HEK293 (cell line): ENCODE measurements around the gene IFRD2.

Experiments used
- BCL11B ChIP-seq: fragments of 450-650 bp; formaldehyde crosslinking; IDR thresholded peaks from 2 replicates; pipeline ENCODE4 v1.5.1; 2016; ENCODE audit warnings: low read depth, missing biosample characterization, missing genetic modification characterization
- KLF8 ChIP-seq: fragments of 450-650 bp; formaldehyde crosslinking; IDR thresholded peaks from 2 replicates; pipeline ENCODE4 v1.5.1; 2016; ENCODE audit warnings: missing biosample characterization, missing genetic modification characterization
- MEIS1 ChIP-seq: sonication (generic); formaldehyde crosslinking; IDR thresholded peaks from 2 replicates; pipeline ENCODE4 v1.8.1; 2022; ENCODE audit warnings: missing genetic modification reagents, mild to moderate bottlenecking, borderline replicate concordance
- OSR2 ChIP-seq: fragments of 450-650 bp; formaldehyde crosslinking; IDR thresholded peaks from 2 replicates; pipeline ENCODE4 v1.5.1; 2016; ENCODE audit warnings: missing biosample characterization, missing genetic modification characterization
- SALL2 ChIP-seq: fragments of 450-650 bp; formaldehyde crosslinking; IDR thresholded peaks from 2 replicates; pipeline ENCODE4 v1.5.0; 2017; ENCODE audit warnings: missing biosample characterization, mild to moderate bottlenecking, missing genetic modification characterization, borderline replicate concordance
- SCRT2 ChIP-seq: fragments of 450-650 bp; formaldehyde crosslinking; IDR thresholded peaks from 2 replicates; pipeline ENCODE4 v1.5.1; 2016; ENCODE audit warnings: missing biosample characterization, missing genetic modification characterization
- TRIM28 ChIP-seq: IDR thresholded peaks from 2 replicates; pipeline ENCODE4 v1.6.1; 2011; ENCODE audit warnings: low read length, control low read depth, borderline replicate concordance
- ZFHX2 ChIP-seq: fragments of 450-650 bp; formaldehyde crosslinking; conservative IDR thresholded peaks from 2 replicates; pipeline ENCODE4 v1.5.1; 2016; ENCODE audit warnings: missing biosample characterization, missing genetic modification characterization
- ZNF114 ChIP-seq: fragments of 450-650 bp; formaldehyde crosslinking; IDR thresholded peaks from 2 replicates; pipeline ENCODE4 v1.5.0; 2017; ENCODE audit warnings: missing biosample characterization, missing genetic modification characterization
- ZNF121 ChIP-seq: fragments of 450-650 bp; formaldehyde crosslinking; IDR thresholded peaks from 2 replicates; pipeline ENCODE4 v1.5.1; 2016; ENCODE audit warnings: missing biosample characterization, missing genetic modification characterization
- ZNF133 ChIP-seq: fragments of 450-650 bp; formaldehyde crosslinking; IDR thresholded peaks from 2 replicates; pipeline ENCODE4 v1.5.1; 2016; ENCODE audit warnings: missing biosample characterization, missing genetic modification characterization
- ZNF146 ChIP-seq: fragments of 450-650 bp; formaldehyde crosslinking; IDR thresholded peaks from 2 replicates; pipeline ENCODE4 v1.5.1; 2016; ENCODE audit warnings: missing biosample characterization, missing genetic modification characterization
- ZNF394 ChIP-seq: fragments of 450-650 bp; formaldehyde crosslinking; IDR thresholded peaks from 2 replicates; pipeline ENCODE4 v1.5.1; 2016; ENCODE audit warnings: missing biosample characterization, missing genetic modification characterization, mild to moderate bottlenecking, moderate library complexity, borderline replicate concordance
- ZNF544 ChIP-seq: fragments of 450-650 bp; formaldehyde crosslinking; IDR thresholded peaks from 2 replicates; pipeline ENCODE4 v1.5.0; 2017; ENCODE audit warnings: missing biosample characterization, missing genetic modification characterization
- ZNF629 ChIP-seq: fragments of 450-650 bp; formaldehyde crosslinking; IDR thresholded peaks from 2 replicates; pipeline ENCODE4 v1.5.1; 2017; ENCODE audit warnings: missing biosample characterization, missing genetic modification characterization
- ZNF658 ChIP-seq: fragments of 450-650 bp; formaldehyde crosslinking; IDR thresholded peaks from 2 replicates; pipeline ENCODE4; 2016; ENCODE audit warnings: missing biosample characterization, missing genetic modification characterization
- ZNF677 ChIP-seq: fragments of 450-650 bp; IDR thresholded peaks from 2 replicates; pipeline ENCODE4 v1.5.0; 2018; ENCODE audit warnings: missing biosample characterization, mild to moderate bottlenecking, missing genetic modification characterization, moderate library complexity
- ZNF837 ChIP-seq: fragments of 450-650 bp; formaldehyde crosslinking; IDR thresholded peaks from 2 replicates; pipeline ENCODE4 v1.5.1; 2016; ENCODE audit warnings: missing biosample characterization, missing genetic modification characterization
- ZSCAN16 ChIP-seq: fragments of 450-650 bp; formaldehyde crosslinking; IDR thresholded peaks from 2 replicates; pipeline ENCODE4 v1.5.1; 2016; ENCODE audit warnings: missing biosample characterization, missing genetic modification characterization
- ZSCAN30 ChIP-seq: fragments of 450-650 bp; IDR thresholded peaks from 2 replicates; pipeline ENCODE4 v1.5.1; 2018; ENCODE audit warnings: missing biosample characterization, mild to moderate bottlenecking, missing genetic modification characterization, moderate library complexity
- TF ChIP-seq, protein P1 (sequence below): fragments of 450-650 bp; formaldehyde crosslinking; IDR thresholded peaks from 2 replicates; pipeline ENCODE4 v1.5.1; 2016; ENCODE audit warnings: missing biosample characterization, missing genetic modification characterization
- TF ChIP-seq, protein P2 (sequence below): fragments of 450-650 bp; IDR thresholded peaks from 2 replicates; pipeline ENCODE4 v1.5.1; 2018; ENCODE audit warnings: missing biosample characterization, mild to moderate bottlenecking, missing genetic modification characterization
- TF ChIP-seq, protein P3 (sequence below): fragments of 450-650 bp; formaldehyde crosslinking; IDR thresholded peaks from 2 replicates; pipeline ENCODE4 v1.5.1; 2017; ENCODE audit warnings: missing biosample characterization, missing genetic modification characterization
- TF ChIP-seq, protein P4 (sequence below): fragments of 450-650 bp; formaldehyde crosslinking; conservative IDR thresholded peaks from 2 replicates; pipeline ENCODE4 v1.5.1; 2016; ENCODE audit warnings: low read depth, missing biosample characterization, missing genetic modification characterization
- TF ChIP-seq, protein P5 (sequence below): fragments of 450-650 bp; formaldehyde crosslinking; IDR thresholded peaks from 2 replicates; pipeline ENCODE4 v1.5.1; 2016; ENCODE audit warnings: missing biosample characterization, missing genetic modification characterization, low read depth
- TF ChIP-seq, protein P6 (sequence below): fragments of 450-650 bp; formaldehyde crosslinking; IDR thresholded peaks from 2 replicates; pipeline ENCODE4 v1.5.1; 2016; ENCODE audit warnings: missing biosample characterization, missing genetic modification characterization

The IFRD2 gene

DNA sequence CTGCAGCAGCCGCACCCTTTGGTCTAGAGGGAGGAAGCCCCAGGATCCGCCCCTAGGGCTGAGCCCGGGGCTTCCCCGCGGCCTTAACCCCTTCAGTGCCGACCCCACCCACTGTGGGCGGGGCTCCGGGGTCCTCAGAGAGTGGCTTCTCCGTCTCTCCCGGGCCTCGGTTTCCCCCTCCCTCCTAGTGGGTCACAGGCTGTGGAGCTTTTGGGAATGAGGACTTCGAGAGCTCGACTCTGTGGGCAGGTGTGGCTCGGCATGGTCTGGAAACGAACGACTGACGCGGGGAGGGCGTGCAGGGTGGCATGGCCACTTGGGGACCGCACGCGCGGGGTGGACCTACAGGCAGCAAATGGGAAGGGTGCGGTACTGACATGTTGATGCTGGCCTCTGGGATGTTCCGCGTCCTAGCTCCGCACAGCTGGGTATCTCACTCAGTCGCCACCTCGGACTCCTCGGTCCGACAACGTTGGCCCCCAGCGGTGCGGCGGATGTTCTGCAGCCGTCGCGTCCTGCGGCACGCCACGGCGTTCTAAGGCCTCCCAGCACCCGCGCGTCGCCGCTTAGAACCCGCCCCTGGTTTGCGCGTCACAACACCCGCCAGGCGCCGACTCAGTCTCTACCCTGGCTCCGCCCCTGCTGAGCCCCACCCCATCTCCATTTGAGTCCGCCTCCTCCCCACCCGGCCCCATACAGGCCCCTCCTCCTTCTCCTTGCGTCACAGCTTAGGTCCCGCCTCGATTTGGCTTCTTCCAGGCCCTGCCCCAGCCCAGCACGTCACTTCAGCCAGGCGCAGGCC lies 6.8 kb upstream of the IFRD2 start, which contains the start of the genes HYAL3 and NAA80 (continued):
- TF ChIP-seq, protein P1, sequence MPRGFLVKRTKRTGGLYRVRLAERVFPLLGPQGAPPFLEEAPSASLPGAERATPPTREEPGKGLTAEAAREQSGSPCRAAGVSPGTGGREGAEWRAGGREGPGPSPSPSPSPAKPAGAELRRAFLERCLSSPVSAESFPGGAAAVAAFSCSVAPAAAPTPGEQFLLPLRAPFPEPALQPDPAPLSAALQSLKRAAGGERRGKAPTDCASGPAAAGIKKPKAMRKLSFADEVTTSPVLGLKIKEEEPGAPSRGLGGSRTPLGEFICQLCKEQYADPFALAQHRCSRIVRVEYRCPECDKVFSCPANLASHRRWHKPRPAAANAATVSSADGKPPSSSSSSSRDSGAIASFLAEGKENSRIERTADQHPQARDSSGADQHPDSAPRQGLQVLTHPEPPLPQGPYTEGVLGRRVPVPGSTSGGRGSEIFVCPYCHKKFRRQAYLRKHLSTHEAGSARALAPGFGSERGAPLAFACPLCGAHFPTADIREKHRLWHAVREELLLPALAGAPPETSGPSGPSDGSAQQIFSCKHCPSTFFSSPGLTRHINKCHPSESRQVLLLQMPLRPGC (tag by site-specific recombination), result 0 out of 2 replicates have a peak, but pooled peaks have one; percentile 40
- TF ChIP-seq, protein P2, sequence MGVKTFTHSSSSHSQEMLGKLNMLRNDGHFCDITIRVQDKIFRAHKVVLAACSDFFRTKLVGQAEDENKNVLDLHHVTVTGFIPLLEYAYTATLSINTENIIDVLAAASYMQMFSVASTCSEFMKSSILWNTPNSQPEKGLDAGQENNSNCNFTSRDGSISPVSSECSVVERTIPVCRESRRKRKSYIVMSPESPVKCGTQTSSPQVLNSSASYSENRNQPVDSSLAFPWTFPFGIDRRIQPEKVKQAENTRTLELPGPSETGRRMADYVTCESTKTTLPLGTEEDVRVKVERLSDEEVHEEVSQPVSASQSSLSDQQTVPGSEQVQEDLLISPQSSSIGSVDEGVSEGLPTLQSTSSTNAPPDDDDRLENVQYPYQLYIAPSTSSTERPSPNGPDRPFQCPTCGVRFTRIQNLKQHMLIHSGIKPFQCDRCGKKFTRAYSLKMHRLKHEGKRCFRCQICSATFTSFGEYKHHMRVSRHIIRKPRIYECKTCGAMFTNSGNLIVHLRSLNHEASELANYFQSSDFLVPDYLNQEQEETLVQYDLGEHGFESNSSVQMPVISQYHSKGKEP (tag by site-specific recombination), result no peak
- TF ChIP-seq ZNF394 (tag by site-specific recombination) (no peak; the same call in 1 of the 2 replicates), TRIM28 (peak; percentile 62; the same call in 1 of the 2 replicates), ZNF544 (tag by site-specific recombination) (no peak), ZNF677 (tag by site-specific recombination) (no peak), ZNF658 (no peak), ZNF133 (peak; percentile 60; the same call in 1 of the 2 replicates), ZNF121 (tag by site-specific recombination) (no peak), ZNF837 (tag by site-specific recombination) (no peak), BCL11B (tag by site-specific recombination) (no peak), KLF8 (peak; percentile 59; the same call in 1 of the 2 replicates), OSR2 (no peak), SALL2 (tag by site-specific recombination) (no peak), MEIS1 (no peak), ZNF114 (tag by site-specific recombination) (no peak), ZSCAN30 (tag by site-specific recombination) (no peak; the same call in 1 of the 2 replicates), SCRT2 (no peak), ZNF629 (tag by site-specific recombination) (peak; percentile 90), ZSCAN16 (tag by site-specific recombination) (no peak), ZFHX2 (0 out of 2 replicates have a peak, but pooled peaks have one; percentile 8), ZNF146 (tag by site-specific recombination) (no peak)
- TF ChIP-seq, protein P3, sequence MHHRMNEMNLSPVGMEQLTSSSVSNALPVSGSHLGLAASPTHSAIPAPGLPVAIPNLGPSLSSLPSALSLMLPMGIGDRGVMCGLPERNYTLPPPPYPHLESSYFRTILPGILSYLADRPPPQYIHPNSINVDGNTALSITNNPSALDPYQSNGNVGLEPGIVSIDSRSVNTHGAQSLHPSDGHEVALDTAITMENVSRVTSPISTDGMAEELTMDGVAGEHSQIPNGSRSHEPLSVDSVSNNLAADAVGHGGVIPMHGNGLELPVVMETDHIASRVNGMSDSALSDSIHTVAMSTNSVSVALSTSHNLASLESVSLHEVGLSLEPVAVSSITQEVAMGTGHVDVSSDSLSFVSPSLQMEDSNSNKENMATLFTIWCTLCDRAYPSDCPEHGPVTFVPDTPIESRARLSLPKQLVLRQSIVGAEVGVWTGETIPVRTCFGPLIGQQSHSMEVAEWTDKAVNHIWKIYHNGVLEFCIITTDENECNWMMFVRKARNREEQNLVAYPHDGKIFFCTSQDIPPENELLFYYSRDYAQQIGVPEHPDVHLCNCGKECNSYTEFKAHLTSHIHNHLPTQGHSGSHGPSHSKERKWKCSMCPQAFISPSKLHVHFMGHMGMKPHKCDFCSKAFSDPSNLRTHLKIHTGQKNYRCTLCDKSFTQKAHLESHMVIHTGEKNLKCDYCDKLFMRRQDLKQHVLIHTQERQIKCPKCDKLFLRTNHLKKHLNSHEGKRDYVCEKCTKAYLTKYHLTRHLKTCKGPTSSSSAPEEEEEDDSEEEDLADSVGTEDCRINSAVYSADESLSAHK, result no peak
- TF ChIP-seq, protein P4, sequence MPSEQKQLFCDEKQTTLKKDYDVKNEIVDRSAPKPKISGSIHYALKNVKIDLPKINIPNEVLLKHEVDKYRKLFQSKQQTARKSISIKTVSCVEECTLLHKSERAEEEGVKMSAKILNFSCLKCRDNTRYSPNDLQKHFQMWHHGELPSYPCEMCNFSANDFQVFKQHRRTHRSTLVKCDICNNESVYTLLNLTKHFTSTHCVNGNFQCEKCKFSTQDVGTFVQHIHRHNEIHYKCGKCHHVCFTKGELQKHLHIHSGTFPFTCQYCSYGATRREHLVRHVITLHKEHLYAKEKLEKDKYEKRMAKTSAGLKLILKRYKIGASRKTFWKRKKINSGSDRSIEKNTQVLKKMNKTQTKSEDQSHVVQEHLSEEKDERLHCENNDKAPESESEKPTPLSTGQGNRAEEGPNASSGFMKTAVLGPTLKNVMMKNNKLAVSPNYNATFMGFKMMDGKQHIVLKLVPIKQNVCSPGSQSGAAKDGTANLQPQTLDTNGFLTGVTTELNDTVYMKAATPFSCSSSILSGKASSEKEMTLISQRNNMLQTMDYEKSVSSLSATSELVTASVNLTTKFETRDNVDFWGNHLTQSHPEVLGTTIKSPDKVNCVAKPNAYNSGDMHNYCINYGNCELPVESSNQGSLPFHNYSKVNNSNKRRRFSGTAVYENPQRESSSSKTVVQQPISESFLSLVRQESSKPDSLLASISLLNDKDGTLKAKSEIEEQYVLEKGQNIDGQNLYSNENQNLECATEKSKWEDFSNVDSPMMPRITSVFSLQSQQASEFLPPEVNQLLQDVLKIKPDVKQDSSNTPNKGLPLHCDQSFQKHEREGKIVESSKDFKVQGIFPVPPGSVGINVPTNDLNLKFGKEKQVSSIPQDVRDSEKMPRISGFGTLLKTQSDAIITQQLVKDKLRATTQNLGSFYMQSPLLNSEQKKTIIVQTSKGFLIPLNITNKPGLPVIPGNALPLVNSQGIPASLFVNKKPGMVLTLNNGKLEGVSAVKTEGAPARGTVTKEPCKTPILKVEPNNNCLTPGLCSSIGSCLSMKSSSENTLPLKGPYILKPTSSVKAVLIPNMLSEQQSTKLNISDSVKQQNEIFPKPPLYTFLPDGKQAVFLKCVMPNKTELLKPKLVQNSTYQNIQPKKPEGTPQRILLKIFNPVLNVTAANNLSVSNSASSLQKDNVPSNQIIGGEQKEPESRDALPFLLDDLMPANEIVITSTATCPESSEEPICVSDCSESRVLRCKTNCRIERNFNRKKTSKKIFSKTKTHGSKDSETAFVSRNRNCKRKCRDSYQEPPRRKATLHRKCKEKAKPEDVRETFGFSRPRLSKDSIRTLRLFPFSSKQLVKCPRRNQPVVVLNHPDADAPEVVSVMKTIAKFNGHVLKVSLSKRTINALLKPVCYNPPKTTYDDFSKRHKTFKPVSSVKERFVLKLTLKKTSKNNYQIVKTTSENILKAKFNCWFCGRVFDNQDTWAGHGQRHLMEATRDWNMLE (tag by site-specific recombination), result no peak
- TF ChIP-seq, protein P5, sequence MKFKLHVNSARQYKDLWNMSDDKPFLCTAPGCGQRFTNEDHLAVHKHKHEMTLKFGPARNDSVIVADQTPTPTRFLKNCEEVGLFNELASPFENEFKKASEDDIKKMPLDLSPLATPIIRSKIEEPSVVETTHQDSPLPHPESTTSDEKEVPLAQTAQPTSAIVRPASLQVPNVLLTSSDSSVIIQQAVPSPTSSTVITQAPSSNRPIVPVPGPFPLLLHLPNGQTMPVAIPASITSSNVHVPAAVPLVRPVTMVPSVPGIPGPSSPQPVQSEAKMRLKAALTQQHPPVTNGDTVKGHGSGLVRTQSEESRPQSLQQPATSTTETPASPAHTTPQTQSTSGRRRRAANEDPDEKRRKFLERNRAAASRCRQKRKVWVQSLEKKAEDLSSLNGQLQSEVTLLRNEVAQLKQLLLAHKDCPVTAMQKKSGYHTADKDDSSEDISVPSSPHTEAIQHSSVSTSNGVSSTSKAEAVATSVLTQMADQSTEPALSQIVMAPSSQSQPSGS (tag by site-specific recombination), result no peak
- TF ChIP-seq, protein P6, sequence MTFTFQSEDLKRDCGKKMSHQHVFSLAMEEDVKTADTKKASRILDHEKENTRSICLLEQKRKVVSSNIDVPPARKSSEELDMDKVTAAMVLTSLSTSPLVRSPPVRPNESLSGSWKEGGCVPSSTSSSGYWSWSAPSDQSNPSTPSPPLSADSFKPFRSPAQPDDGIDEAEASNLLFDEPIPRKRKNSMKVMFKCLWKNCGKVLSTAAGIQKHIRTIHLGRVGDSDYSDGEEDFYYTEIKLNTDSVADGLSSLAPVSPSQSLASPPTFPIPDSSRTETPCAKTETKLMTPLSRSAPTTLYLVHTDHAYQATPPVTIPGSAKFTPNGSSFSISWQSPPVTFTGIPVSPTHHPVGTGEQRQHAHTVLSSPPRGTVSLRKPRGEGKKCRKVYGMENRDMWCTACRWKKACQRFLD (tag by site-specific recombination), result no peak
